HCT116 (cell line): ENCODE results near the gene SLC25A30. TPM values are rescaled to one million over a fixed set of nuclear protein-coding genes. Genes with fewer than 3 reads are reported as not detected.

Experiments used
- ATAC-seq: fragments of 200-7000 bp; cut with Tn5 transposase; 2 replicates; pipeline ENCODE4 v1.9.1; 2020; ENCODE audit warnings: mild to moderate bottlenecking, moderate library complexity
- BruUV-seq: library from RNA; stranded (reverse); fragments of 400-500 nt; replicated peaks from 2 replicates; lab custom pipeline; 2021; lab: Mats Ljungman, UMichigan
- CTCF ChIA-PET: fragments of 300-600 bp; sonication (Branson Sonifier 250); formaldehyde crosslinking; loops from one replicate; lab custom pipeline; 2021; ENCODE audit warnings: antibody characterized with exemption; lab: Charles Lee
- POLR2A ChIA-PET: fragments of 300-600, 350-600 bp; sonication (Branson Sonifier 250); formaldehyde crosslinking; loops from one replicate; lab custom pipeline; 2021; ENCODE audit warnings: antibody characterized with exemption; lab: Charles Lee
- RAD21 ChIA-PET, 2 experiments: fragments of 300-600 bp; sonication (Branson Sonifier 250); formaldehyde crosslinking; loops; one replicate each; lab custom pipeline; 2023; ENCODE audit warnings: low total read pairs in 2 of 2; ENCODE audit not compliant: uncharacterized antibody in 2 of 2, unreplicated experiment in 2 of 2, low non-redundant PET in 1 of 2; lab: Charles Lee
- DNase-seq: peaks from one replicate; pipeline ENCODE4 v3.0.0-alpha.2; 2010; ENCODE audit warnings: low read depth, low spot score
- H2AFZ ChIP-seq: fragments of 200-600 bp; shearing (Covaris generic), sonication (generic); 2 replicates; pipeline ENCODE4 v1.6.1; 2017; ENCODE audit warnings: low read depth, mixed run types, mixed read lengths, antibody characterized with exemption, low read length; ENCODE audit not compliant: poor library complexity, severe bottlenecking
- H3K27ac ChIP-seq: 2 replicates; pipeline ENCODE4 v1.5.1; 2012; ENCODE audit warnings: low read depth, low read length
- H3K27me3 ChIP-seq: fragments of 200-600 bp; sonication (generic); 2 replicates; pipeline ENCODE4 v1.6.1; 2016; ENCODE audit warnings: mixed run types, low read length, mixed read lengths; ENCODE audit not compliant: insufficient read depth
- H3K36me3 ChIP-seq, 2 experiments: fragments of 200-500 bp in 1 of 2; fragments of 200-600 bp in 1 of 2; sonication (Bioruptor generic) in 1 of 2; sonication (generic) in 1 of 2; 2 replicates each; pipeline versions ENCODE4 v1.5.1 to v1.6.1; 2014 to 2016; ENCODE audit warnings: low read length in 2 of 2, inconsistent platforms in 1 of 2, mixed read lengths in 1 of 2, mixed run types in 1 of 2; ENCODE audit not compliant: insufficient read depth in 2 of 2, control insufficient read depth in 1 of 2
- H3K4me1 ChIP-seq, 2 experiments: fragments of 200-600 bp in 1 of 2; sonication (generic) in 1 of 2; 2 replicates each; pipeline versions ENCODE4 v1.5.1 to v1.6.1; 2012 to 2017; ENCODE audit warnings: low read length in 2 of 2, inconsistent platforms in 1 of 2, mild to moderate bottlenecking in 1 of 2, mixed read lengths in 1 of 2, mixed run types in 1 of 2, moderate library complexity in 1 of 2; ENCODE audit not compliant: insufficient read depth in 2 of 2, control insufficient read depth in 1 of 2
- H3K4me2 ChIP-seq: fragments of 200-600 bp; sonication (generic); 2 replicates; pipeline ENCODE4 v1.6.1; 2017; ENCODE audit warnings: mixed run types, low read length, mixed read lengths
- H3K4me3 ChIP-seq, 2 experiments: fragments of 200-600 bp in 1 of 2; sonication (generic) in 1 of 2; replicated peaks in 1 of 2; 2 replicates each; pipeline ENCODE4 v1.5.1; 2011 to 2016; ENCODE audit warnings: low read length in 2 of 2, control low read depth in 1 of 2, low read depth in 1 of 2, mild to moderate bottlenecking in 1 of 2, mixed read lengths in 1 of 2, mixed run types in 1 of 2
- H3K79me2 ChIP-seq: fragments of 200-600 bp; sonication (generic); 2 replicates; pipeline ENCODE4 v1.6.1; 2017; ENCODE audit warnings: mild to moderate bottlenecking, mixed run types, low read length, moderate library complexity, mixed read lengths; ENCODE audit not compliant: insufficient read depth
- H3K9ac ChIP-seq: fragments of 200-600 bp; sonication (generic); 2 replicates; pipeline ENCODE4 v1.6.1; 2016; ENCODE audit warnings: low read length, mixed read lengths
- H3K9me2 ChIP-seq: fragments of 200-600 bp; sonication (generic), shearing (Covaris generic); 2 replicates; pipeline ENCODE4 v1.6.1; 2017; ENCODE audit warnings: mixed run types, mild to moderate bottlenecking, moderate library complexity; ENCODE audit not compliant: insufficient read depth
- H3K9me3 ChIP-seq, 2 experiments: fragments of 200-500 bp in 1 of 2; fragments of 200-600 bp in 1 of 2; sonication (Bioruptor generic) in 1 of 2; sonication (generic) in 1 of 2; 2 replicates each; pipeline ENCODE4 v1.6.1; 2014 to 2017; ENCODE audit warnings: low read length in 2 of 2, mixed read lengths in 2 of 2, inconsistent platforms in 1 of 2, low read depth in 1 of 2, mild to moderate bottlenecking in 1 of 2, mixed run types in 1 of 2, moderate library complexity in 1 of 2; ENCODE audit not compliant: control insufficient read depth in 1 of 2, insufficient read depth in 1 of 2
- H4K20me1 ChIP-seq: fragments of 200-600 bp; sonication (generic), shearing (Covaris generic); 2 replicates; pipeline ENCODE4 v1.6.1; 2017; ENCODE audit warnings: mixed run types, mild to moderate bottlenecking, moderate library complexity; ENCODE audit not compliant: insufficient read depth
- CBX3 ChIP-seq: IDR thresholded peaks from 2 replicates; pipeline ENCODE4 v1.6.1; 2012; ENCODE audit warnings: low read depth
- ELF1 ChIP-seq: IDR thresholded peaks from 2 replicates; pipeline ENCODE4 v1.6.1; 2012; ENCODE audit warnings: low read depth, borderline replicate concordance
- FOSL1 ChIP-seq: IDR thresholded peaks from 2 replicates; pipeline ENCODE4 v1.6.1; 2012; ENCODE audit warnings: low read depth
- POLR2AphosphoS5 ChIP-seq: IDR thresholded peaks from 2 replicates; pipeline ENCODE4 v1.6.1; 2011; ENCODE audit warnings: mild to moderate bottlenecking, low read depth, low read length, moderate library complexity
- RAD21 ChIP-seq: IDR thresholded peaks from 2 replicates; pipeline ENCODE4 v1.6.1; 2012; ENCODE audit warnings: low read depth, mild to moderate bottlenecking
- SIN3A ChIP-seq: IDR thresholded peaks from 2 replicates; pipeline ENCODE4 v1.6.1; 2012; ENCODE audit warnings: low read depth
- SP1 ChIP-seq: IDR thresholded peaks from 2 replicates; pipeline ENCODE4 v1.6.1; 2012; ENCODE audit warnings: low read depth
- SRF ChIP-seq: IDR thresholded peaks from 2 replicates; pipeline ENCODE4 v1.6.1; 2012; ENCODE audit warnings: low read depth
- TCF7L2 ChIP-seq: IDR thresholded peaks from 2 replicates; pipeline ENCODE4 v1.7.0; 2011; ENCODE audit warnings: borderline replicate concordance, inconsistent platforms; ENCODE audit not compliant: insufficient read depth, insufficient read length; ENCODE audit errors: extremely low read depth
- YY1 ChIP-seq: IDR thresholded peaks from 2 replicates; pipeline ENCODE4 v1.6.1; 2011; ENCODE audit warnings: low read length, low read depth, moderate library complexity, mild to moderate bottlenecking; ENCODE audit not compliant: insufficient replicate concordance; ENCODE audit errors: extremely low read depth
- ZNF274 ChIP-seq: fragments of 200-500 bp; sonication (Bioruptor generic); IDR thresholded peaks from 2 replicates; pipeline ENCODE4 v1.6.1; 2014; ENCODE audit warnings: mild to moderate bottlenecking, low read depth, low read length, inconsistent platforms
- intact Hi-C: fragments of 100-400 bp; cut with micrococcal nuclease; formaldehyde crosslinking; loops from 2 replicates; pipeline ENCODE4 v1.10.0; 2022
- total RNA-seq: library from RNA; stranded (reverse); gene quantifications from one replicate; pipeline ENCODE4 v1.2.1, GENCODE V29; 2021; ENCODE audit not compliant: unreplicated experiment

The SLC25A30 gene
- total RNA-seq, 1 experiment from 2014 or later, result 29.2 TPM

DNA sequence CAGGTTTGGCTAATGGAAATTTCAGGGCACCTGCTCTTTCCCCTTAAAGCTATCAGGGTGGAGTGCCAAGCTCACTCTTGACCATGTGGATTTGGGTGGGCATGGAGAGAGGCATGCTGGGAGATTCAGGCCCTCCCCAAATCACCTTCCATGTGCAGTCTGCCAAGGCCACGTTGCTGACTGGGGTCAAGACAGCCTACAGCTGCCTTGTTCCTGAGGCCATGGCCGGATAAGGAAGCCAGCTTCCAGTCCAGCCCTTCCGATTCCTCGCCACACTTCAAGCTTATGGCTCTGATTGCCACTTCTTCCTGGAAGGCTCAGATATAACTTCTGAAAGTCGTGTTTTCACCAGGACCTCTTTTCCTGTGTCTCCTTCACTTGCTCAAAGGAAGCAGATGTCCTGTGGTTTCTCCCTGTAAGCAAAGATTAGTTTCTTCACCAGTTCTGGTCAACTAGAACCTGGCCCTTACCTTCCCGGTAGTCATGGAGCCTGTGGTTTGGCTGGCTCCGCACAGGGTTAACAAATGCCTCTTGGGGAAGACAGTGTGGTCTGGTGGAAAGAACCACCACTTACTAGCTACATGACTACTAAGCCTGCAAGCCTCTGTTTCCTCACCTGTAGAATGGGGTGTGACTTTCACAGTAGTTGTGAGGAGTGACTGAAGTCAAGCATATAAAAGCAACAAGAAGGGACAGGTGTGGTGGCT lies 61.1 kb downstream of the SLC25A30 start (continued):
- no peak for TF ChIP-seq CBX3
- TF ChIP-seq ELF1, result no peak
- no peak for TF ChIP-seq SP1
- TF ChIP-seq YY1, result no peak
- TF ChIP-seq TCF7L2, result no peak
- TF ChIP-seq RAD21, result no peak

DNA sequence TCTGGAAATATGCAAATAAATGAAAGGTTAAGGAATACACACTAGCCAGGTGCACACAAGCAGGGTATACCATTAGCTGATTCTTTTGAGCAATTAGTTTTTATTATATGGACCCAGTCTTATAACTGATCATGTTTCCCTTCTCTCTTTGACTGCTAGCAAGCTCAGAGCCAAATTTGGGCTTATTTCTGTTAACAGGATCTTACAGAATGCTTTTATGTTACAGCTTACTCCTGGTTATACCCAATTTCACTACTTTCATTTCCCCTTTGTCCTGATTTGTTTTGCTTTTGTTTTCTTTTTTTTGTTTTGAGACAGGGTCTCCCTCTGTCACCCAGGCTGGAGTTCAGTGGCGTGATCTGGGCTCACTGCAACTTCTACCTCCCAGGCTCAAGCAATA lies 64.3 kb downstream of the SLC25A30 start:
- H3K9me3 ChIP-seq, result no peaks in the 10 kb centered on the region
- no peak overlapping the region for H3K27ac ChIP-seq
- H3K9me2 ChIP-seq, result no peaks in the 10 kb centered on the region
- intact Hi-C loops, result no loop called here
- H3K36me3 ChIP-seq, result peaks cover 7 to 11% of the 10 kb centered on the region in 2 experiments; a peak in 3 of 4 replicates
- ATAC-seq, result no peak
- no peaks in the 10 kb centered on the region for H4K20me1 ChIP-seq
- H3K27me3 ChIP-seq, result no peaks in the 10 kb centered on the region
- BruUV-seq, result no TSS peak
- TF ChIP-seq ELF1 (no peak), SP1 (no peak), SRF (no peak), SIN3A (no peak), FOSL1 (no peak), POLR2AphosphoS5 (no peak), ZNF274 (no peak)
- 0 out of 2 replicates have a peak, but pooled peaks cover 2% of the 10 kb centered on the region for H3K79me2 ChIP-seq
- no peak for DNase-seq
- RAD21 ChIA-PET, result no interaction called here
- CTCF ChIA-PET, result no interaction called here
- POLR2A ChIA-PET, result no interaction called here
- no peak overlapping the region for H3K4me2 ChIP-seq
- no peak overlapping the region for H3K4me3 ChIP-seq
- H3K4me1 ChIP-seq, result peaks cover 0 to 13% of the 10 kb centered on the region in 2 experiments; a peak in 2 of 4 replicates
- H2AFZ ChIP-seq, result no peak overlapping the region
- no peak overlapping the region for H3K9ac ChIP-seq
